Esophagus squamous epithelium (tissue), 5 donors: ENCODE results near the gene PCNT. TPM values are rescaled to one million over a fixed set of nuclear protein-coding genes. Genes with fewer than 3 reads are reported as not detected.

Source experiments
- DNase-seq: peaks from one replicate; lab custom pipeline; 2025; lab: John Stamatoyannopoulos, UW
- H3K27ac ChIP-seq, 4 donors: fragments of 200-600 bp; sonication (generic); one replicate each; pipeline ENCODE4 v1.5.1; 2016 to 2019; ENCODE audit warnings: mild to moderate bottlenecking in 1 of 4
- H3K27me3 ChIP-seq, 4 donors: fragments of 200-600 bp; sonication (generic); 1 replicate in 3 of 4; 2 replicates in 1 of 4; pipeline versions ENCODE4 v1.5.1 to v1.6.0; 2017 to 2021; ENCODE audit warnings: antibody characterized with exemption in 1 of 4
- H3K36me3 ChIP-seq, 3 donors: fragments of 200-600 bp; sonication (generic); one replicate each; pipeline ENCODE4 v1.5.1; 2016 to 2019
- H3K4me1 ChIP-seq, 3 donors: fragments of 200-600 bp; sonication (generic); one replicate each; pipeline ENCODE4 v1.5.1; 2017 to 2019
- H3K4me3 ChIP-seq, 4 donors: fragments of 200-600 bp; sonication (generic); 1 replicate in 3 of 4; 2 replicates in 1 of 4; pipeline ENCODE4 v1.5.1; 2016 to 2019; ENCODE audit warnings: mild to moderate bottlenecking in 2 of 4, moderate library complexity in 1 of 4
- H3K9me3 ChIP-seq, 3 donors: fragments of 200-600 bp; sonication (generic); one replicate each; pipeline ENCODE4 v1.5.1; 2016 to 2019
- CTCF ChIP-seq, 6 experiments: fragments of 450-650 bp in 4 of 6; fragments of 200-600 bp in 2 of 6; sonication (generic) in 2 of 6; IDR thresholded peaks; one replicate each; pipeline ENCODE4 v1.5.1; 2016 to 2019; ENCODE audit warnings: antibody characterized with exemption in 6 of 6, mild to moderate bottlenecking in 4 of 6, moderate library complexity in 4 of 6
- POLR2A ChIP-seq, 4 donors: fragments of 450-650 bp; IDR thresholded peaks; one replicate each; pipeline ENCODE4 v1.6.1; 2017; ENCODE audit warnings: antibody characterized with exemption in 4 of 4, mild to moderate bottlenecking in 4 of 4, moderate library complexity in 3 of 4
- WGBS, 2 donors: methylation state at CpG; one replicate each; pipeline ENCODE4 v1.1.5; 2018; 5-methylcytosine and 5-hydroxymethylcytosine counted together
- intact Hi-C: fragments of 100-400 bp; cut with DNase I; formaldehyde crosslinking; loops from one replicate; pipeline ENCODE4 v1.15.0; 2022
- total RNA-seq, 4 donors: library from RNA; depleted of rRNA; stranded (reverse); fragments of >200 nt; gene quantifications; one replicate each; pipeline ENCODE4 v1.1.0, GENCODE V29; 2016
- donor health status: DM: yes; HTN: yes; CAD: no.

Gene PCNT
- total RNA-seq, 4 donors from 2014 or later = 26.8 to 38.7 (median 29.9) TPM

GRCh38 chr21:46289655-46290179 is 34.2 kb upstream of the PCNT start:
- Histone ChIP-seq H3K27me3 (no peaks in the 10 kb centered on the region), H3K9me3 (no peaks in the 10 kb centered on the region), H3K36me3 (peaks cover 0 to 11% (median 0%) of the 10 kb centered on the region in 3 donors), H3K27ac (no peak overlapping the region), H3K4me3 (no peak overlapping the region), H3K4me1 (peaks cover 4 to 19% (median 6%) of the 10 kb centered on the region in 3 donors)
- 70 to 73% methylated on average over 4 to 5 of the region's 6 CpGs for WGBS, 2 donors
- no peak for DNase-seq
- no peak for TF ChIP-seq CTCF (IDR thresholded peaks at IDR 0.05)
- TF ChIP-seq POLR2A (IDR thresholded peaks at IDR 0.05) = no peak
- intact Hi-C loops = no loop called here

GRCh38 chr21:46291561-46291960 is 32.4 kb upstream of the PCNT start:
- peaks cover 0 to 6% (median 0%) of the 10 kb centered on the region in 4 donors for H3K27me3 ChIP-seq
- peaks cover 0 to 25% (median 2%) of the 10 kb centered on the region in 3 donors for H3K4me1 ChIP-seq
- no peaks in the 10 kb centered on the region for H3K9me3 ChIP-seq
- H3K36me3 ChIP-seq = peaks cover 0 to 11% (median 0%) of the 10 kb centered on the region in 3 donors
- no peak overlapping the region for H3K27ac ChIP-seq
- H3K4me3 ChIP-seq = no peak overlapping the region
- 95 to 100% methylated on average over 2 of the region's 2 CpGs for WGBS, 2 donors
- TF ChIP-seq POLR2A (IDR thresholded peaks at IDR 0.05) (no peak), CTCF (IDR thresholded peaks at IDR 0.05) (no peak)
- DNase-seq = no peak
- intact Hi-C loops = no loop called here

- peaks cover 0 to 11% (median 0%) of the 10 kb centered on the region in 3 donors for H3K36me3 ChIP-seq
- intact Hi-C loops = no loop called here
- H3K27me3 ChIP-seq = peaks cover 0 to 16% (median 0%) of the 10 kb centered on the region in 4 donors
- no peak for DNase-seq
- H3K27ac ChIP-seq = peak overlapping the region in 1 of 4 donors; percentile 72
- H3K9me3 ChIP-seq = no peaks in the 10 kb centered on the region
- TF ChIP-seq POLR2A (IDR thresholded peaks at IDR 0.05) (no peak), CTCF (IDR thresholded peaks at IDR 0.05) (no peak)
- no peak overlapping the region for H3K4me3 ChIP-seq
- peaks cover 10 to 33% (median 12%) of the 10 kb centered on the region in 3 donors for H3K4me1 ChIP-seq
- 45 to 60% methylated on average over 2 to 5 of the region's 10 CpGs for WGBS, 2 donors
Measured at GRCh38 chr21:46294647-46295176, 29.2 kb upstream of the PCNT start.

GRCh38 chr21:46295177-46295770 is 28.7 kb upstream of the PCNT start:
- no peak for DNase-seq
- no peak overlapping the region for H3K4me3 ChIP-seq

More at GRCh38 chr21:46295177-46295770, 28.7 kb upstream of the PCNT start:
- Histone ChIP-seq H3K9me3 (no peaks in the 10 kb centered on the region), H3K27ac (peak overlapping the region in 2 of 4 donors; percentile 68 to 72), H3K36me3 (peaks cover 0 to 13% (median 0%) of the 10 kb centered on the region in 3 donors), H3K27me3 (peaks cover 0 to 16% (median 0%) of the 10 kb centered on the region in 4 donors), H3K4me1 (peaks cover 10 to 33% (median 12%) of the 10 kb centered on the region in 3 donors)
- TF ChIP-seq POLR2A (IDR thresholded peaks at IDR 0.05) = no peak
- no peak for TF ChIP-seq CTCF (IDR thresholded peaks at IDR 0.05)
- WGBS, 2 donors = 51 to 64% methylated on average over 5 to 8 of the region's 9 CpGs
- intact Hi-C loops = no loop called here
